ENCODE measurements around the gene THOC5. TPM values are rescaled to one million over a fixed set of nuclear protein-coding genes. Genes with fewer than 3 reads are reported as not detected.
"Not testable (repeated sequence)": the region's sequence is repeated elsewhere in the genome, so short reads cannot be mapped to it uniquely, and the experiment has no call there.

The THOC5 gene
- polyA plus RNA-seq, 4 donors, result 20.3 to 27.3 (median 22.5) TPM

- not testable (repeated sequence) for H3K4me3 ChIP-seq (ENCODE audit: low read depth in 1 of 3, low read length in 3 of 3); FAIRE-seq; H3K36me3 ChIP-seq (ENCODE audit: control insufficient read depth in 3 of 3, insufficient read depth in 2 of 3, low read depth in 1 of 3, low read length in 3 of 3); H3K9me3 ChIP-seq (ENCODE audit: control insufficient read depth in 2 of 2, insufficient read depth in 1 of 2, low read depth in 1 of 2, low read length in 1 of 2); H3K27ac ChIP-seq (ENCODE audit: low read depth in 1 of 3, low read length in 2 of 3); H3K27me3 ChIP-seq (ENCODE audit: control insufficient read depth in 3 of 3, insufficient read depth in 3 of 3, low read length in 3 of 3); DNase-seq; H3K4me1 ChIP-seq (ENCODE audit: control insufficient read depth in 3 of 3, insufficient read depth in 2 of 3, low read depth in 1 of 3, low read length in 2 of 3)
- WGBS, 3 donors, result 71 to 90% (median 86%) methylated on average over 8 of the region's 8 CpGs
Observed at GRCh38 chr22:29489127-29489780, 64.3 kb downstream of the THOC5 start.

- Histone ChIP-seq H3K4me3 (ENCODE audit: low read depth in 1 of 3, low read length in 3 of 3) (no peak overlapping the region), H3K36me3 (ENCODE audit: control insufficient read depth in 3 of 3, insufficient read depth in 2 of 3, low read depth in 1 of 3, low read length in 3 of 3) (peaks cover 0 to 14% (median 0%) of the 10 kb centered on the region in 3 donors), H3K4me1 (ENCODE audit: control insufficient read depth in 3 of 3, insufficient read depth in 2 of 3, low read depth in 1 of 3, low read length in 2 of 3) (no peaks in the 10 kb centered on the region), H3K9me3 (ENCODE audit: control insufficient read depth in 2 of 2, insufficient read depth in 1 of 2, low read depth in 1 of 2, low read length in 1 of 2) (no peaks in the 10 kb centered on the region), H3K27me3 (ENCODE audit: control insufficient read depth in 3 of 3, insufficient read depth in 3 of 3, low read length in 3 of 3) (peaks cover 0 to 3% (median 0%) of the 10 kb centered on the region in 3 donors), H3K27ac (ENCODE audit: low read depth in 1 of 3, low read length in 2 of 3) (no peak overlapping the region)
- FAIRE-seq, result no peak
- 79 to 81% (median 81%) methylated on average over 6 of the region's 6 CpGs for WGBS, 3 donors
- no peak for DNase-seq
Observed at GRCh38 chr22:29487426-29487986, 66.1 kb downstream of the THOC5 start.

- Histone ChIP-seq H3K4me1 (ENCODE audit: control insufficient read depth in 3 of 3, insufficient read depth in 2 of 3, low read depth in 1 of 3, low read length in 2 of 3) (peaks cover 0 to 10% (median 0%) of the 10 kb centered on the region in 3 donors), H3K27ac (ENCODE audit: low read depth in 1 of 3, low read length in 2 of 3) (no peak overlapping the region), H3K36me3 (ENCODE audit: control insufficient read depth in 3 of 3, insufficient read depth in 2 of 3, low read depth in 1 of 3, low read length in 3 of 3) (peaks cover 0 to 14% (median 0%) of the 10 kb centered on the region in 3 donors), H3K9me3 (ENCODE audit: control insufficient read depth in 2 of 2, insufficient read depth in 1 of 2, low read depth in 1 of 2, low read length in 1 of 2) (peaks cover 0 to under 1% of the 10 kb centered on the region in 2 donors), H3K4me3 (ENCODE audit: low read depth in 1 of 3, low read length in 3 of 3) (no peak overlapping the region), H3K27me3 (ENCODE audit: control insufficient read depth in 3 of 3, insufficient read depth in 3 of 3, low read length in 3 of 3) (peaks cover 0 to 9% (median 7%) of the 10 kb centered on the region in 3 donors)
- 90 to 93% (median 93%) methylated on average over 8 of the region's 8 CpGs for WGBS, 3 donors
- FAIRE-seq, result no peak
- DNase-seq, result no peak
Observed at GRCh38 chr22:29485448-29485847, 68.1 kb downstream of the THOC5 start.

- no peak for FAIRE-seq
- 91 to 95% (median 91%) methylated on average over 3 of the region's 3 CpGs for WGBS, 3 donors
- H3K27me3 ChIP-seq (ENCODE audit: control insufficient read depth in 3 of 3, insufficient read depth in 3 of 3, low read length in 3 of 3), result peaks cover 0 to 15% (median 13%) of the 10 kb centered on the region in 3 donors
- H3K9me3 ChIP-seq (ENCODE audit: control insufficient read depth in 2 of 2, insufficient read depth in 1 of 2, low read depth in 1 of 2, low read length in 1 of 2), result peaks cover 0 to 2% of the 10 kb centered on the region in 2 donors
- DNase-seq, result no peak
- no peak overlapping the region for H3K4me3 ChIP-seq (ENCODE audit: low read depth in 1 of 3, low read length in 3 of 3)
- H3K36me3 ChIP-seq (ENCODE audit: control insufficient read depth in 3 of 3, insufficient read depth in 2 of 3, low read depth in 1 of 3, low read length in 3 of 3), result peaks cover 0 to 14% (median 0%) of the 10 kb centered on the region in 3 donors
- no peak overlapping the region for H3K27ac ChIP-seq (ENCODE audit: low read depth in 1 of 3, low read length in 2 of 3)
- peaks cover 0 to 10% (median 0%) of the 10 kb centered on the region in 3 donors for H3K4me1 ChIP-seq (ENCODE audit: control insufficient read depth in 3 of 3, insufficient read depth in 2 of 3, low read depth in 1 of 3, low read length in 2 of 3)
Observed at GRCh38 chr22:29484642-29485041, 68.9 kb downstream of the THOC5 start.

GRCh38 chr22:29483254-29483653 is 70.3 kb downstream of the THOC5 start:
- 92 to 96% (median 95%) methylated on average over 12 to 13 of the region's 13 CpGs for WGBS, 3 donors
- Histone ChIP-seq H3K4me3 (ENCODE audit: low read depth in 1 of 3, low read length in 3 of 3) (no peak overlapping the region), H3K4me1 (ENCODE audit: control insufficient read depth in 3 of 3, insufficient read depth in 2 of 3, low read depth in 1 of 3, low read length in 2 of 3) (peaks cover 0 to 10% (median 0%) of the 10 kb centered on the region in 3 donors), H3K9me3 (ENCODE audit: control insufficient read depth in 2 of 2, insufficient read depth in 1 of 2, low read depth in 1 of 2, low read length in 1 of 2) (peaks cover 0 to 2% of the 10 kb centered on the region in 2 donors), H3K27me3 (ENCODE audit: control insufficient read depth in 3 of 3, insufficient read depth in 3 of 3, low read length in 3 of 3) (peaks cover 0 to 27% (median 20%) of the 10 kb centered on the region in 3 donors), H3K36me3 (ENCODE audit: control insufficient read depth in 3 of 3, insufficient read depth in 2 of 3, low read depth in 1 of 3, low read length in 3 of 3) (peaks cover 0 to 10% (median 0%) of the 10 kb centered on the region in 3 donors), H3K27ac (ENCODE audit: low read depth in 1 of 3, low read length in 2 of 3) (no peak overlapping the region)
- DNase-seq (no peak), FAIRE-seq (no peak)

- DNase-seq (no peak), FAIRE-seq (no peak)
- Histone ChIP-seq H3K27ac (ENCODE audit: low read depth in 1 of 3, low read length in 2 of 3) (no peak overlapping the region), H3K9me3 (ENCODE audit: control insufficient read depth in 2 of 2, insufficient read depth in 1 of 2, low read depth in 1 of 2, low read length in 1 of 2) (peaks cover 0 to 2% of the 10 kb centered on the region in 2 donors), H3K4me3 (ENCODE audit: low read depth in 1 of 3, low read length in 3 of 3) (no peak overlapping the region), H3K36me3 (ENCODE audit: control insufficient read depth in 3 of 3, insufficient read depth in 2 of 3, low read depth in 1 of 3, low read length in 3 of 3) (peaks cover 0 to 10% (median 0%) of the 10 kb centered on the region in 3 donors), H3K4me1 (ENCODE audit: control insufficient read depth in 3 of 3, insufficient read depth in 2 of 3, low read depth in 1 of 3, low read length in 2 of 3) (peaks cover 0 to 10% (median 0%) of the 10 kb centered on the region in 3 donors), H3K27me3 (ENCODE audit: control insufficient read depth in 3 of 3, insufficient read depth in 3 of 3, low read length in 3 of 3) (peaks cover 0 to 28% (median 22%) of the 10 kb centered on the region in 3 donors)
- 74 to 93% (median 77%) methylated on average over 7 of the region's 7 CpGs for WGBS, 3 donors
Observed at GRCh38 chr22:29482726-29483125, 70.8 kb downstream of the THOC5 start.

- no peak overlapping the region for H3K27ac ChIP-seq (ENCODE audit: low read depth in 1 of 3, low read length in 2 of 3)
- peaks cover 0 to 10% (median 0%) of the 10 kb centered on the region in 3 donors for H3K36me3 ChIP-seq (ENCODE audit: control insufficient read depth in 3 of 3, insufficient read depth in 2 of 3, low read depth in 1 of 3, low read length in 3 of 3)
- peaks cover 0 to 28% (median 22%) of the 10 kb centered on the region in 3 donors for H3K27me3 ChIP-seq (ENCODE audit: control insufficient read depth in 3 of 3, insufficient read depth in 3 of 3, low read length in 3 of 3)
- 67 to 77% (median 71%) methylated on average over 11 of the region's 11 CpGs for WGBS, 3 donors
- DNase-seq (no peak), FAIRE-seq (no peak)
- H3K4me1 ChIP-seq (ENCODE audit: control insufficient read depth in 3 of 3, insufficient read depth in 2 of 3, low read depth in 1 of 3, low read length in 2 of 3), result peaks cover 0 to 10% (median 0%) of the 10 kb centered on the region in 3 donors
- H3K4me3 ChIP-seq (ENCODE audit: low read depth in 1 of 3, low read length in 3 of 3), result no peak overlapping the region
- peaks cover 0 to 2% of the 10 kb centered on the region in 2 donors for H3K9me3 ChIP-seq (ENCODE audit: control insufficient read depth in 2 of 2, insufficient read depth in 1 of 2, low read depth in 1 of 2, low read length in 1 of 2)
Observed at GRCh38 chr22:29482253-29482652, 71.3 kb downstream of the THOC5 start.

GRCh38 chr22:29481265-29482000 is 72.1 kb downstream of the THOC5 start:
- peaks cover 0 to 10% (median 0%) of the 10 kb centered on the region in 3 donors for H3K4me1 ChIP-seq (ENCODE audit: control insufficient read depth in 3 of 3, insufficient read depth in 2 of 3, low read depth in 1 of 3, low read length in 2 of 3)
- DNase-seq (peak in 1 of 2 donors; percentile 31), FAIRE-seq (no peak)
- H3K36me3 ChIP-seq (ENCODE audit: control insufficient read depth in 3 of 3, insufficient read depth in 2 of 3, low read depth in 1 of 3, low read length in 3 of 3), result peaks cover 0 to 10% (median 0%) of the 10 kb centered on the region in 3 donors
- 19 to 34% (median 32%) methylated on average over 15 of the region's 15 CpGs for WGBS, 3 donors
- H3K9me3 ChIP-seq (ENCODE audit: control insufficient read depth in 2 of 2, insufficient read depth in 1 of 2, low read depth in 1 of 2, low read length in 1 of 2), result peaks cover 0 to 2% of the 10 kb centered on the region in 2 donors
- H3K27me3 ChIP-seq (ENCODE audit: control insufficient read depth in 3 of 3, insufficient read depth in 3 of 3, low read length in 3 of 3), result peaks cover 0 to 28% (median 22%) of the 10 kb centered on the region in 3 donors
- no peak overlapping the region for H3K27ac ChIP-seq (ENCODE audit: low read depth in 1 of 3, low read length in 2 of 3)
- peak overlapping the region in 1 of 3 donors; percentile 27 for H3K4me3 ChIP-seq (ENCODE audit: low read depth in 1 of 3, low read length in 3 of 3)

Measured in small intestine (tissue), 7 donors.